HEK293T (cell line): Measurements from ENCODE around the gene CALN1.

Experiments
- CTCF ChIA-PET: fragments of 350-600 bp; formaldehyde crosslinking; extraction: SDS; loops from one replicate; lab custom pipeline; 2021; ENCODE audit warnings: antibody characterized with exemption, inconsistent platforms; lab: Yijun Ruan, JAX
- POLR2A ChIA-PET: fragments of 350-600 bp; formaldehyde crosslinking; extraction: SDS; loops from one replicate; lab custom pipeline; 2020; ENCODE audit warnings: antibody characterized with exemption, inconsistent platforms; lab: Yijun Ruan, JAX
- DNase-seq: peaks from one replicate; pipeline ENCODE4 v3.0.0; 2012; ENCODE audit warnings: mixed read lengths; ENCODE audit errors: extremely low spot score
- ARNT ChIP-seq: fragments of 450-650 bp; IDR thresholded peaks from 2 replicates; pipeline ENCODE4 v1.6.1; 2017; ENCODE audit warnings: mild to moderate bottlenecking
- BHLHE40 ChIP-seq: fragments of 450-650 bp; IDR thresholded peaks from 2 replicates; pipeline ENCODE4 v1.6.1; 2016; ENCODE audit warnings: mild to moderate bottlenecking, moderate library complexity, borderline replicate concordance
- CTBP1 ChIP-seq: fragments of 450-650 bp; IDR thresholded peaks from 2 replicates; pipeline ENCODE4 v1.6.1; 2016; ENCODE audit warnings: borderline replicate concordance
- ELF4 ChIP-seq: fragments of 450-650 bp; IDR thresholded peaks from 2 replicates; pipeline ENCODE4 v1.6.1; 2017; ENCODE audit warnings: antibody characterized with exemption
- FOXA1 ChIP-seq: fragments of 450-650 bp; IDR thresholded peaks from 2 replicates; pipeline ENCODE4 v1.6.1; 2016; ENCODE audit warnings: mild to moderate bottlenecking
- FOXK2 ChIP-seq: fragments of 450-650 bp; IDR thresholded peaks from 2 replicates; pipeline ENCODE4 v1.6.1; 2016; ENCODE audit warnings: mild to moderate bottlenecking
- FOXM1 ChIP-seq: fragments of 450-650 bp; IDR thresholded peaks from 2 replicates; pipeline ENCODE4 v1.6.1; 2017; ENCODE audit warnings: mild to moderate bottlenecking, borderline replicate concordance
- HDGF ChIP-seq: fragments of 450-650 bp; IDR thresholded peaks from 2 replicates; pipeline ENCODE4 v1.6.1; 2017; ENCODE audit warnings: antibody characterized with exemption, borderline replicate concordance
- L3MBTL2 ChIP-seq: fragments of 450-650 bp; conservative IDR thresholded peaks from 2 replicates; pipeline ENCODE4 v1.6.1; 2016; ENCODE audit warnings: mild to moderate bottlenecking
- LEF1 ChIP-seq: fragments of 450-650 bp; IDR thresholded peaks from 2 replicates; pipeline ENCODE4 v1.6.1; 2017; ENCODE audit warnings: mild to moderate bottlenecking, borderline replicate concordance
- NFRKB ChIP-seq: fragments of 450-650 bp; IDR thresholded peaks from 2 replicates; pipeline ENCODE4 v1.6.1; 2016; ENCODE audit warnings: mild to moderate bottlenecking, moderate library complexity
- PKNOX1 ChIP-seq: fragments of 450-650 bp; IDR thresholded peaks from 2 replicates; pipeline ENCODE4 v1.6.1; 2016
- SP1 ChIP-seq: fragments of 450-650 bp; IDR thresholded peaks from 2 replicates; pipeline ENCODE4 v1.6.1; 2017
- SUZ12 ChIP-seq: fragments of 450-650 bp; IDR thresholded peaks from 2 replicates; pipeline ENCODE4 v1.6.1; 2016; ENCODE audit warnings: mild to moderate bottlenecking
- TARDBP ChIP-seq: fragments of 450-650 bp; IDR thresholded peaks from 2 replicates; pipeline ENCODE4 v1.6.1; 2016
- ZNF384 ChIP-seq: fragments of 450-650 bp; IDR thresholded peaks from 2 replicates; pipeline ENCODE4 v1.6.1; 2016

The CALN1 gene

GRCh38 chr7:71785216-71785615 lies 626.9 kb downstream of the CALN1 start:
- no peak for TF ChIP-seq FOXM1
- TF ChIP-seq SUZ12 = no peak
- no peak for TF ChIP-seq BHLHE40
- no peak for TF ChIP-seq ELF4
- no peak for TF ChIP-seq CTBP1
- no peak for TF ChIP-seq ARNT
- TF ChIP-seq NFRKB = no peak
- TF ChIP-seq LEF1 = no peak
- no peak for TF ChIP-seq FOXK2
- TF ChIP-seq PKNOX1 = no peak
- no peak for TF ChIP-seq HDGF
- TF ChIP-seq ZNF384 = no peak
- no peak for TF ChIP-seq L3MBTL2
- DNase-seq = no peak
- ChIA-PET POLR2A (no interaction called here), CTCF (no interaction called here)

- no peak for DNase-seq
- TF ChIP-seq FOXM1 (no peak), LEF1 (no peak), NFRKB (no peak), PKNOX1 (no peak), TARDBP (no peak), FOXK2 (no peak), HDGF (no peak), FOXA1 (no peak), SP1 (no peak), BHLHE40 (no peak), SUZ12 (no peak), ARNT (no peak), ZNF384 (no peak), ELF4 (no peak), L3MBTL2 (no peak), CTBP1 (no peak)
- CTCF ChIA-PET = no interaction called here
- POLR2A ChIA-PET = no interaction called here
Measured at GRCh38 chr7:71784781-71785180, 627.4 kb downstream of the CALN1 start.

GRCh38 chr7:71784180-71784579 lies 628.0 kb downstream of the CALN1 start:
- CTCF ChIA-PET = no interaction called here
- TF ChIP-seq FOXM1 = no peak
- no peak for TF ChIP-seq FOXK2
- no peak for TF ChIP-seq BHLHE40
- DNase-seq = no peak
- POLR2A ChIA-PET = no interaction called here

- POLR2A ChIA-PET = no interaction called here
Measured at GRCh38 chr7:71783779-71784178, 628.4 kb downstream of the CALN1 start.

GRCh38 chr7:71782051-71782450 lies 630.1 kb downstream of the CALN1 start:
- CTCF ChIA-PET = no interaction called here
- POLR2A ChIA-PET = no interaction called here
- no peak for DNase-seq
- no peak for TF ChIP-seq SUZ12
- no peak for TF ChIP-seq FOXA1
- no peak for TF ChIP-seq FOXM1
- TF ChIP-seq NFRKB = no peak
- no peak for TF ChIP-seq LEF1
- TF ChIP-seq FOXK2 = no peak
- no peak for TF ChIP-seq SP1
- TF ChIP-seq HDGF = no peak
- TF ChIP-seq TARDBP = no peak
- no peak for TF ChIP-seq BHLHE40
- TF ChIP-seq PKNOX1 = no peak
- TF ChIP-seq ZNF384 = no peak
- no peak for TF ChIP-seq L3MBTL2
- no peak for TF ChIP-seq ELF4
- no peak for TF ChIP-seq CTBP1
- TF ChIP-seq ARNT = no peak

More at GRCh38 chr7:71783779-71784178, 628.4 kb downstream of the CALN1 start:
- TF ChIP-seq PKNOX1 (no peak), L3MBTL2 (no peak), LEF1 (no peak), CTBP1 (no peak), SUZ12 (no peak), HDGF (no peak), ARNT (no peak), SP1 (no peak), ELF4 (no peak), BHLHE40 (no peak), FOXK2 (no peak), FOXA1 (no peak)
- CTCF ChIA-PET = no interaction called here
- no peak for DNase-seq

- POLR2A ChIA-PET = no interaction called here
- TF ChIP-seq CTBP1 (no peak), FOXM1 (no peak), L3MBTL2 (no peak), BHLHE40 (no peak)
- CTCF ChIA-PET = no interaction called here
- no peak for DNase-seq
Measured at GRCh38 chr7:71780282-71780681, 631.9 kb downstream of the CALN1 start.
